Measurements from ENCODE around the gene SESTD1. TPM values are rescaled to one million over a fixed set of nuclear protein-coding genes. Genes with fewer than 3 reads are reported as not detected.
A peak's percentile ranks its signal among the peaks of the same experiment; 100 is the strongest.

The SESTD1 gene
- total and polyA plus RNA-seq, 11 donors: 2.9 to 48.7 (median 31.8) TPM

DNA sequence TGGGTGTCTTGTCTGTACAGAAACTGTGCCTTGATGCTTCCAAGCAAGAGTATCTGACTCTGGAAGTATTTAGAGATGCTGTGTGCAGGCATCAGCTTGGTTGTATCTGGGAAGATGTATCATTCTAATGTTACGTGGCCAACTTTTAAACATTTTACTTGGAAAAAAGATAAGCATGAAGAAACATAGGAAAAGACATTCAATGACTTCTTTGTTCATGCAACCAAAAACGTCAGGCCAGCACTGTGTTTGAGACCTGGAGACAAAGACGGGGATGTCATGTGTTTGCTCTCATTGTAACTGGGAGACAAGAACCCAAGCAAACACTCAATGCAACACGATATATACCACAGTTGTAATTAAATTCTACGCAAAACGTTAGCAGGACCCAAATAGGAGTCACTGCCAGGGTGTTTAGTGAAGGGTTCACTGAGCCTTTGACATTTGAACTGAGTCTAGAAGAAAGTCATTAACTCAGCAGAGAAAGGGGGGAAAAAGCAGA, 8.9 kb upstream of the SESTD1 start:
- DNase-seq (no peak), ATAC-seq (peak in 3 of 4 donors; percentile 27 to 47 (median 45))
- Histone ChIP-seq H3K9me3 (no peaks in the 10 kb centered on the region), H3K36me3 (no peaks in the 10 kb centered on the region), H3K27ac (peak overlapping the region in 10 of 12 donors; percentile 19 to 83 (median 47)), H3K4me1 (peaks cover 0 to 33% (median 6%) of the 10 kb centered on the region in 12 donors), H3K27me3 (no peaks in the 10 kb centered on the region), H3K4me3 (no peak overlapping the region)
- no peak for TF ChIP-seq POLR2A (IDR thresholded peaks at IDR 0.05)
- TF ChIP-seq, protein P1, sequence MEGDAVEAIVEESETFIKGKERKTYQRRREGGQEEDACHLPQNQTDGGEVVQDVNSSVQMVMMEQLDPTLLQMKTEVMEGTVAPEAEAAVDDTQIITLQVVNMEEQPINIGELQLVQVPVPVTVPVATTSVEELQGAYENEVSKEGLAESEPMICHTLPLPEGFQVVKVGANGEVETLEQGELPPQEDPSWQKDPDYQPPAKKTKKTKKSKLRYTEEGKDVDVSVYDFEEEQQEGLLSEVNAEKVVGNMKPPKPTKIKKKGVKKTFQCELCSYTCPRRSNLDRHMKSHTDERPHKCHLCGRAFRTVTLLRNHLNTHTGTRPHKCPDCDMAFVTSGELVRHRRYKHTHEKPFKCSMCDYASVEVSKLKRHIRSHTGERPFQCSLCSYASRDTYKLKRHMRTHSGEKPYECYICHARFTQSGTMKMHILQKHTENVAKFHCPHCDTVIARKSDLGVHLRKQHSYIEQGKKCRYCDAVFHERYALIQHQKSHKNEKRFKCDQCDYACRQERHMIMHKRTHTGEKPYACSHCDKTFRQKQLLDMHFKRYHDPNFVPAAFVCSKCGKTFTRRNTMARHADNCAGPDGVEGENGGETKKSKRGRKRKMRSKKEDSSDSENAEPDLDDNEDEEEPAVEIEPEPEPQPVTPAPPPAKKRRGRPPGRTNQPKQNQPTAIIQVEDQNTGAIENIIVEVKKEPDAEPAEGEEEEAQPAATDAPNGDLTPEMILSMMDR (IDR thresholded peaks at IDR 0.05): no peak
- intact Hi-C loops (cut with DNase I): no loop called here
- WGBS, 4 donors: 72 to 84% (median 79%) methylated on average over 6 of the region's 6 CpGs

DNA sequence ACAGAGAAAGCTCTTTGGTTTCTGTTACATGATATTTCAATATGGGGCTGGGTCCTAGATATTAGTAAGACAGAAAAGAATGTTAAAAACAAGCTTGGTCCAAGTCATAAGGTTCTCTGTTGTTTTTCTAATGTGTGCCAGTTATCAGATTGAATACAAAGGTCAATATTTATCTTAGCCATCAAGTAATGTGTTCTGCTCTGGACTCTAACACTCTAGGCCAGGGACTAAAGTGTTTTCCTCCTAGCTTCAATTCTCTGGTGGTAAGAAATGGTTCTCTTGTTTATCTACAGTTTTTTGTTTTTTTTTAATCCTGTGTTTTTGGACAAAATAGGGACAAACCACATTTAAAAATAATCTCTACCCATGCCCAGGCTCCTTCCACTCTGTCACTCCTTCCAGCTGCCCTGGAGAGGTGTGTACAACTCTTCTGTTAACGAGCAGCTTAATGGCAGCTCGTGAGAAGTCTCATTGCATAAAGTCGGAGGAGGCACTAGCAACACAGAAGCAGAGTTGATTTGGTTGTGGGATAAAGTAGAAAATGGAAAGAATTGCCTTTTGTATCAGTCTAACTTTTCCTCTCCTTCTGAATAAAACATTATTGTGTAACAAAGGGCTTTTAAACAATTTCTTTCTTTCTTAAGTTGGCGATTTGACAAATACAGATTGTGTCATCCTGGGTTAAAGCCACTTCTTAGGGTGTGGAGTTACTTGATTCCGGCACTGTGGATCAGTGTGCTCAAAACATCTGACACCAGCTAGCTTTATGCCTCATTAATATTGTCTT, 8.0 kb upstream of the SESTD1 start:
- peak overlapping the region in 11 of 12 donors; percentile 4 to 83 (median 50) for H3K27ac ChIP-seq
- H3K4me1 ChIP-seq: peaks cover 0 to 33% (median 6%) of the 10 kb centered on the region in 12 donors
- no peak for DNase-seq
- no peaks in the 10 kb centered on the region for H3K27me3 ChIP-seq
- TF ChIP-seq POLR2A (IDR thresholded peaks at IDR 0.05): no peak
- TF ChIP-seq, protein P1 (IDR thresholded peaks at IDR 0.05): no peak
- ATAC-seq: peak; percentile 44 to 79 (median 77)
- no peak overlapping the region for H3K4me3 ChIP-seq
- H3K9me3 ChIP-seq: no peaks in the 10 kb centered on the region
- intact Hi-C loops (cut with DNase I): no loop called here
- 66 to 76% (median 74%) methylated on average over 5 of the region's 5 CpGs for WGBS, 4 donors
- no peaks in the 10 kb centered on the region for H3K36me3 ChIP-seq

DNA sequence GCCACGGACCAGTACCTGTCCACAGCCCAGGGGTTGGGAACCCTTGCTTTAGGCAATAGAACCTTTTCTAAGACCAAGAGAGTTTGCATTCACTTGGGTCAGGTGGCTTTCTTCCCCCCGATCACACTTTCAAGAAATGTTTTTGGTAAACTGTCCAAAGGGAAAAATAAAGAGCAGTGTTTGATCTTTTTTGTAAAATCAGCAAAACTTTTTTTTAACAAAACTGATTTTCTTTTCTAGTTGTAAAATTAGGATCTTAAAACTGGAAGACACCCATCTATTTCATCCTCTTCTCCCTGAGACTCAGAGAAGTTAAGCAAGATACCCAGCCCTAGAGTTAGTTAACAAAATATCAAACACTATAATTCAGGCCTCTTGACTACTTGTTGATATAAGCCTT, 6.1 kb upstream of the SESTD1 start:
- WGBS, 4 donors: 89 to 97% (median 91%) methylated on average over 2 of the region's 2 CpGs
- no peak for ATAC-seq
- H3K27me3 ChIP-seq: no peaks in the 10 kb centered on the region
- H3K4me3 ChIP-seq: no peak overlapping the region
- TF ChIP-seq, protein P1 (IDR thresholded peaks at IDR 0.05): no peak
- no peak for TF ChIP-seq POLR2A (IDR thresholded peaks at IDR 0.05)
- H3K27ac ChIP-seq: peak overlapping the region in 1 of 12 donors; percentile 75
- peaks cover 0 to 23% (median 7%) of the 10 kb centered on the region in 12 donors for H3K4me1 ChIP-seq
- intact Hi-C loops (cut with DNase I): no loop called here
- H3K36me3 ChIP-seq: no peaks in the 10 kb centered on the region
- no peaks in the 10 kb centered on the region for H3K9me3 ChIP-seq
- DNase-seq: no peak

- Histone ChIP-seq H3K27ac (peak overlapping the region in 2 of 12 donors; percentile 23 to 65), H3K9me3 (no peaks in the 10 kb centered on the region), H3K4me1 (peaks cover 0 to 30% (median 5%) of the 10 kb centered on the region in 12 donors), H3K4me3 (no peak overlapping the region), H3K27me3 (no peaks in the 10 kb centered on the region), H3K36me3 (no peaks in the 10 kb centered on the region)
- no peak for TF ChIP-seq POLR2A (IDR thresholded peaks at IDR 0.05)
- TF ChIP-seq, protein P1 (IDR thresholded peaks at IDR 0.05): no peak
- DNase-seq: peak in 1 of 5 donors; percentile 29
- 35 to 63% (median 49%) methylated on average over 1 of the region's 1 CpG for WGBS, 4 donors
- intact Hi-C loops (cut with DNase I): loop anchor here in 1 of 10 donors (10.0 kb wide), 1 partner anchor 54 kb away; no protein-coding TSS in a partner anchor
- no peak for ATAC-seq
Measured at GRCh38 chr2:179268277-179268925, 3.8 kb upstream of the SESTD1 start.

All from heart left ventricle (tissue), 16 donors.